ENCODE measurements around the gene CEBPA. TPM values are rescaled to one million over a fixed set of nuclear protein-coding genes. Genes with fewer than 3 reads are reported as not detected.

Gene CEBPA
- total RNA-seq, 4 donors from 2014 or later = 86.3 to 360 (median 196) TPM

DNA sequence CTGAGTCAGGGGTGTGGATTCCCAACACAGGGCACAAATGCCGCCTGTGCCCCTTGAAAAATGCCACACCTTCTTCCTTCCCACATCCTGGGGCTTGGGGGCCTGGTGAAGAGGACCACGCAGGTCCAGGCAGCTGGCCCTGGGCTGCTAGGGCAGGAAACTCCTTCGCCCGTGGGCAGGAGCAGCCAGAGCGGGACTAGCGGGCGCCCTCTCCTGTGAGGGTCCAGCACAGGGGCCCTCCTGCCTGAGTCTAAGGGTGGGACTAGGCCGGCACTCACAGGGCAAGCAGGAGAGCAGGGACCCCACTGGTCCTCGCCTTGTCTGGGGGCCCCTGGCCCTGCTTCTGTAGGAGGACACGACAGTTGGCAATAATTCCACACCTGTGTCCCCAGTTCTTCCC lies 7.5 kb upstream of the CEBPA start:
- no peak for TF ChIP-seq POLR2A (IDR thresholded peaks at IDR 0.05)
- TF ChIP-seq EP300 (IDR thresholded peaks at IDR 0.05) = no peak
- TF ChIP-seq POLR2AphosphoS5 (IDR thresholded peaks at IDR 0.05) = no peak
- no peak for TF ChIP-seq CTCF (IDR thresholded peaks at IDR 0.05)
- Histone ChIP-seq H3K27me3 (peaks cover 4% of the 10 kb centered on the region), H3K9me3 (no peaks in the 10 kb centered on the region), H3K27ac (no peak overlapping the region), H3K4me1 (peaks cover 13% of the 10 kb centered on the region), H3K4me3 (no peak overlapping the region), H3K36me3 (no peaks in the 10 kb centered on the region)
- no peak for DNase-seq (ENCODE audit: low spot score in 2 of 2)
- WGBS = 97% methylated on average over 9 of the region's 10 CpGs

DNA sequence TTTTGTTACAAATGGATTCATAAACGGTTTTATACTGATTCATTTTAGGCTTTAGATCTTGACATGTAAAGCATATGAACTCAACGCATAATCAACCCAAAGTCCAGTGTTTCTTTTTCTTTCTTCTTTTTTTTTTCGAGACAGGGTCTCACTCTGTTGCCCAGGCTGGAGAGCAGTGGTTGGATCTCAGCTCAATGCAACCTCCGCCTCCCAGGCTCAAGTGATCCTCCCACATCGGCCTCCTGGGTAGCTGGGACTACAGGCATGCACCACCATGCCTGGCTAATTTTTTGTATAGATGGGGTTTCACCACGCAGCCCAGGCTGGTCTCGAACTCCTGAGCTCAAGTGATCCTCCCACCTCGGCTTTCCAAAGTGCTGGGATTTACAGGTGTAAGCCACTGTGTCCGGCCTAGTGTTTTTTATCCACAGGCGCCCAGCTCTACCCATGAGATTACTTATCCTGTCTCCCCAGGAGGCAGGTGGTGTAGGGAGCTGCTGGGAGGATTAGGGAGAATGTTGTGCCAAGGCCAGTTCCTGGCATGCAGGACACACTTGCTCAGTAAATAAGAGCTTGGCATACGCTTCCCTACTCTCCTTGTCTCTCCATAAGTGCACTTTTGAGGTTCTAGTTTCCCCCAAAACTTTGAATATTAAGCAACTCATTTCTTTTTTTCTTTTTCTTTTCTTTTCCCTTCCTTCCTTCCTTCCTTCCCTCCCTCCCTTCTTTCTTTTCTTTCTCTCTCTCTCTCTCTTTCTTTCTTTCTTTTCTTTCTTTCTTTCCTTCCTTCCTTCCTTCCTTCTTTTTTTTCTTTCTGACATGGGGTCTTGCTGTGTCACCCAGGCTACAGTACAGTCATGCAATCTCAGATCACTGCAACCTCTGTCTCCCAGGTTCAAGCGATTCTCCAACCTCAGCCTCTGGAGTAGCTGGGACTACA lies 4.8 kb upstream of the CEBPA start:
- Histone ChIP-seq H3K4me1 (peaks cover 26% of the 10 kb centered on the region), H3K9me3 (no peaks in the 10 kb centered on the region), H3K4me3 (no peak overlapping the region), H3K27me3 (peaks cover 4% of the 10 kb centered on the region), H3K27ac (no peak overlapping the region), H3K36me3 (no peaks in the 10 kb centered on the region)
- no peak for DNase-seq (ENCODE audit: low spot score in 2 of 2)
- 75% methylated on average over 11 of the region's 12 CpGs for WGBS
- TF ChIP-seq POLR2AphosphoS5 (IDR thresholded peaks at IDR 0.05) (no peak), CTCF (IDR thresholded peaks at IDR 0.05) (no peak), EP300 (IDR thresholded peaks at IDR 0.05) (no peak)

GRCh38 chr19:33306191-33306590 lies 3.9 kb upstream of the CEBPA start:
- TF ChIP-seq POLR2A (IDR thresholded peaks at IDR 0.05) = no peak
- peaks cover 4% of the 10 kb centered on the region for H3K27me3 ChIP-seq
- WGBS = 94% methylated on average over 5 of the region's 5 CpGs
- H3K4me3 ChIP-seq = no peak overlapping the region
- DNase-seq (ENCODE audit: low spot score in 2 of 2) = no peak
- peaks cover 25% of the 10 kb centered on the region for H3K4me1 ChIP-seq
- H3K36me3 ChIP-seq = no peaks in the 10 kb centered on the region
- H3K9me3 ChIP-seq = no peaks in the 10 kb centered on the region
- no peak overlapping the region for H3K27ac ChIP-seq

DNA sequence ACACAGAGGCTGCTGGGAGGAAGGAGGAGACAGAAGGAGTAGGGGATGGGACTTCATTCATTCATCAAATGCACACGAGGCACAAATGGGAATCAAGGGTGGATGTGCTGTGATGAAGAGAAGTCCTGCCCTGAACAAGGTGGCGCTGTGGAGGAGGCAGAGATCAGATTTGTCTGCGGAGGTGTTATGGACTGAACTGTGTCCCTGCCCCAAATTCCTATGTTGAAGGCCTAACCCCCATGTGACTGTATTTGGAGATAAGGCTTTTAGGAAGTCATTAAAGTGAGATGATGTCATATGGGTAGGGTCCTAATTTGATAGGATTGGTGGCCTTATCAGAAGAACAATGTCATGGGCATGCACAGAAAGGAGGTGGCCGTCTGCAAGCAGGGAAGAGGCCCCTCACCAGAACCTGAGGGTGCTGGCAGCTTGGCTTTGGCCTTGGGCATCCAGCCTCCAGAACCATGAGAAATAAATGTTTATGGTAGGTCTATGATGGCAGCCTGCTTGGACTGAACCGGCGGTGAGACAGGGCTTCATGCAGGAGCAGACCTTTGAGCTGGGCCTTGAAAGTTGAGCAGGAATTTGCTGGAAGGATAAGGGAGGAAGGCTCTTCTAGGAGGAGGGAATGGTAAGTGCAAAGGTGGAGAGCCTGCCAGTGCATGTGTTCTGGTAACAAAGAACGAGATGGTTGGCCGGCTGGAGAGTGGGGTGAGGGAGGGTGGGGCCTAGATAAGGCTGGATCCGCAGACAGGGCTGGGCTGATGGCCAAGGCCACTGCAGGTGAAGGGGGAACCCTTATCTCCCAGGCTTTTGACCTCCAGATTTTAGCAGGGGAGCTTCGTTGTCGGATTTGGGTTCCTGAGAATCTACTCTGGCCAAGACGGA lies 2.7 kb upstream of the CEBPA start:
- no peak overlapping the region for H3K27ac ChIP-seq
- peaks cover 3% of the 10 kb centered on the region for H3K27me3 ChIP-seq
- H3K4me3 ChIP-seq = no peak overlapping the region
- no peak for TF ChIP-seq CTCF (IDR thresholded peaks at IDR 0.05)
- no peak for TF ChIP-seq EP300 (IDR thresholded peaks at IDR 0.05)
- no peak for TF ChIP-seq POLR2AphosphoS5 (IDR thresholded peaks at IDR 0.05)
- 82% methylated on average over 12 of the region's 12 CpGs for WGBS
- no peak for DNase-seq (ENCODE audit: low spot score in 2 of 2)
- H3K36me3 ChIP-seq = no peaks in the 10 kb centered on the region
- H3K9me3 ChIP-seq = no peaks in the 10 kb centered on the region
- H3K4me1 ChIP-seq = peaks cover 28% of the 10 kb centered on the region

DNA sequence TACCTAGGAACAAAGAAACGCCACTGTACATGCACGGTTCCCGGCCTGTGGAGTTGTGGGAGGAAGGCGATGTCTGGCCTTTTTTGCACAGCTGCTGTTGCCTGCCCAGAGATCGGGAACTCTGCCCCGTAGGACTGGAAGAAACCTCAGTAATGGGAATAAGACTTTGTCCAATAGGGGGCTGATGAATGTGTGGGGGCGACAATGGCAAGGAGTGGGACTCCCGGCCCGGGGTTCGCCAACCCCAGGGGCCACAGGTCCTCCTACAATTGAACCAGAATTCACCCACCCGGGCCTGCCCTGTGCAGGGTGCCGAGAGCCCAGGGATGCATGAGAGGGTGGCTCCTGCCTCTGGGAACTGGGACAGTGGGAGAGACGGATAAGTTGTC lies 2.0 kb upstream of the CEBPA start:
- H3K36me3 ChIP-seq = no peaks in the 10 kb centered on the region
- DNase-seq (ENCODE audit: low spot score in 2 of 2) = peak in 1 of 2 donors; percentile 62
- no peaks in the 10 kb centered on the region for H3K9me3 ChIP-seq
- H3K27ac ChIP-seq = no peak overlapping the region
- TF ChIP-seq EP300 (IDR thresholded peaks at IDR 0.05) = no peak
- TF ChIP-seq POLR2AphosphoS5 (IDR thresholded peaks at IDR 0.05) = no peak
- TF ChIP-seq POLR2A (IDR thresholded peaks at IDR 0.05) = no peak
- TF ChIP-seq CTCF (IDR thresholded peaks at IDR 0.05) = no peak
- 41% methylated on average over 13 of the region's 13 CpGs for WGBS
- H3K27me3 ChIP-seq = no peaks in the 10 kb centered on the region
- peaks cover 34% of the 10 kb centered on the region for H3K4me1 ChIP-seq
- H3K4me3 ChIP-seq = peak overlapping the region; percentile 80

Data from suprapubic skin (tissue), 4 donors.